GM18499 (cell line): ENCODE measurements around the gene AJAP1.
A peak's percentile ranks its signal among the peaks of the same experiment; 100 is the strongest.

ENCODE experiments used
- ATAC-seq: cut with Tn5 transposase; IDR thresholded peaks from one replicate; pipeline ENCODE4 v1.9.1; 2021; ENCODE audit warnings: moderate number of reproducible peaks; ENCODE audit not compliant: insufficient read depth, unreplicated experiment

The AJAP1 gene

DNA sequence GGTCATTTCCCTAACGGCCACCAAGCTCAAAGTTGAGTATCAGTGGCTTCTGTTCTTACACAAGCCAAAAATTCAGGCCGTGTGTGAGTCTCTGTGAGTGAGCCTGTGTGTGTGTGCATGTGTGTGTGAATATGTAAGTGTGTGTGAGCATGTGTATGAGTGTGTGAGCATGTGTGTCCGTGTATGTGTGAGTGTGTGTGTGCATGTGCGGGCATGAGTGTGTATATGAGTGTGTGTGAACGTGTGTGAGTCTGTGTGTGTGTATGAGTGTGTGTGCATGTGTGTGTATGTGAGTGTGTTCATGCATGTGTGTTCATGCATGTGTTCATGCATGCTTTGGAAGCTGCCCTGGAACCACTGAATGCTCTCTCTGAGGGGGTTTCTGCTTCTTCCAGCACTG lies 105.7 kb downstream of the AJAP1 start:
- ATAC-seq, result no peak

DNA sequence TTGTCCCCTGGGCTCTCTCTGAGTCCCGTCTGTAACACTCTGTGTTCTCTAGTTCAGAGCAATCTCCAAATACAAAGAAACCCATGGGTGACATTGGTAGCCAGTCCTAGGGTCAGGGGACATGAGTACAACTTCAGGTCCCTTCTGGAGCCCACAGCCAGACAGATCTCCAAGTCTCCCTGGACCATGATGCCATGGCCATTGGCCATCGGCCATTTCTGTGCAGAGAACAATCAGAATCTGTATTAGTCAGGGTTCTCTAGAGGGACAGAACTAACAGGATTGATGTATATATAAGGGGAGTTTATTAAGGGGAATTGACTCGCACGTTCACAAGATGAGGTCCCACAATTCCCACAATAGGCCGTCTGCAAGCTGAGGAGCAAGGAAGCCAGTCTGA lies 106.9 kb downstream of the AJAP1 start:
- ATAC-seq, result no peak

DNA sequence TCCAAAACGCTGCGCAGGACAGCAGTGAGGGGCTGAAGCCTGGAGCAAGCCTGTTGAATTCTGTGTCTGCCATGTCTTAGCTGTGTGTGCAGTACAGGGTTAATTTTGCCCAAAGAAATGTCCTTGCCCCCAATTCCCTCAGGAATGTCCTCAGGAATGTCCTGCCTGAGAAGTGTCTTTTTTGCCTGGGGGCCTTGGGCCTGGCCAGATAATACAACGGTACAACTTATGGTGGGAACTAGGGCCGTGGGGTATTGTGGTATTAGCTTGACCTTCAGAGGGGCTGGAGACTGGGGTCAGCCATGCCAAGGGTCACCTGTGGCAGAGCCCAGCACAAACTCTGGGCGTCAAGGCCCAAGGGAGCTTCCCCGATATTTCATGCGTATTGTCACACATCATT lies 107.7 kb downstream of the AJAP1 start:
- no peak for ATAC-seq

DNA sequence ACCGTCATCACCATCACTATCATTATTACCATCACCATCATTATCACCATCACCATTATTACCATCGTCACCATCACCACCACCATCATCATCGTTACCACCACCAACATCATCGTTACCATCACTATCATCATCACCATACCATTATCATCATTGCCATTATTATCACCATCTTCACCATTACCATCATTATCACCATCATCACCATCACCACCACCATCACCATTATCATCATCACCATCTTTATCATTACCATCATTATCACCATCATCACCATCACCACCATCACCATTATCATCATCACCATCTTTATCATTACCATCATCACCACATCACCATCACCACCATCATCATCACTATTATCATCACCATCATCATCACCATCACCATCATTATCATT lies 112.9 kb downstream of the AJAP1 start:
- ATAC-seq, result no peak

DNA sequence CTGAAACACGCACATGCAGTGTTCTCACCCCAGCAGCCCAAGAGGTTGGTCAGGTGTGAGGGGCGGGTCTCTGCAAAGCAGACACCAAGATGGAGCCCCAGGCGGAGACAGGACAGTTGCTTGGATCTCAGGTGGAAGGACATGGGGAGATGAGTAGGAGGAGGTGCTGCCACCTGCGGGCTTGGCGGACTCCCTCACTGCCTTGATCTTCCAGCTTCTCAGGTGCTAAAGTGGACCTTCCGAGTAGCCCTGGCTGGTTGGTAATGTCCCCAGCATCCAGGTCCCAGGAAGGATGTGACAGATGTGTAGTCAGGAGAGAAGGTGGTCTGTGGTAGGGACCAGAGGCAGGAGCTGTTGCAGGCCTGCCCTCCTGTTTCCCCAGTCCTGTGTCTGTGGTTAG lies 114.1 kb downstream of the AJAP1 start:
- no peak for ATAC-seq

DNA sequence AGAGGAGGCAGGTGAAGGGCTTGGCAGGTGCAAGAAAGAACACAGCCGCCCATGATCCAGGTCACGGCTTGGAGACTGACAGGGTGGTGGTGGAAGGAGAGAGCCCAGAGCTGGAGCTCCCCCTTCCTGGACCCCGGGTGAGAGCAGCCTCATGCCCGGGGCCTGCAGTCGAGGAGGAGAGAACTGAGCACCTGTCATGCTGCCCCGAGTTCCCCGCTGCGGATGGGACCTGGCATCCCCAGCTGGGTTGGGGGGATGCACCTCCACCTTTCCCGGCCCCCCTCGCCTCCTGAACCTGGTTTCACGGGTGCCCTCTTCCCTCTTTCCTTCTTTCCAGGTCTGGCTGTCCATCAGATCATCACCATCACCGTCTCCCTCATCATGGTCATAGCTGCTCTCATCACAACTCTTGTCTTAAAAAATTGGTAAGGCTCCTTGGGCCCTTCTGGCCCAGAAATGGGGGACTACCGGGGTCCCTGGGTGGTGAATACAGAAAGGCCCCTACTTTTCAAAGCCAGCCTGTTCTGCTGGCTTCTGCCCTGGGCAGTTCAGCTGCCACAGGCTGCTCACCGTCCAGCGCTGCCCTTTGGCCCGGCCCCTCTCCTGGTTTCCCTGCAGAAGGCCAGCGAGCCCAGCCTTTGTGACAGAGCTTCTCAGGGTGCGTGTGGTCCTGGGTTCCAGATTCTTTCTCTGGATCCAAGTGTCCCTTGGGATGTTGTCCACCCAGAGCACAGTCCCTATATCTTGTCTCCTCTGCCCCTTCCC lies 115.3 kb downstream of the AJAP1 start:
- no peak for ATAC-seq

DNA sequence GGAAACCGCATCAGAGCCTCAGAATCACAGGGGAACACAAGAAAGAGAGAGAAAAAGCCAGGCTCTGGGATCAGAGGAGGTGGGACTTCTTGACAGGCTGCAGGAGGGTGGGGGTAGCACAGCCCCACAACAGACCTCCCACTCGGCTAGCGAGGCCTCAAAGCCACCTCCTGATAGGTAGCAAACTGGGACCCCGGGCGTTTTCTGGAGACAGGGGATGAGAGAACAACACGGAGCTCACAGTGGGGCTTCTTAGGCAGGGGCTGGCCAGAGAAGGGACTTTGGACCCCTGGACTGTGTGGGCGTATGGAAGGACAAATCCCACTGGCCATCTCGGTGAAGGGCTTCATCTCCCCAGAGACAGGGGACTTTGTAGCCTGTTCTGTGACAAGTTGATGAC lies 116.3 kb downstream of the AJAP1 start:
- no peak for ATAC-seq

DNA sequence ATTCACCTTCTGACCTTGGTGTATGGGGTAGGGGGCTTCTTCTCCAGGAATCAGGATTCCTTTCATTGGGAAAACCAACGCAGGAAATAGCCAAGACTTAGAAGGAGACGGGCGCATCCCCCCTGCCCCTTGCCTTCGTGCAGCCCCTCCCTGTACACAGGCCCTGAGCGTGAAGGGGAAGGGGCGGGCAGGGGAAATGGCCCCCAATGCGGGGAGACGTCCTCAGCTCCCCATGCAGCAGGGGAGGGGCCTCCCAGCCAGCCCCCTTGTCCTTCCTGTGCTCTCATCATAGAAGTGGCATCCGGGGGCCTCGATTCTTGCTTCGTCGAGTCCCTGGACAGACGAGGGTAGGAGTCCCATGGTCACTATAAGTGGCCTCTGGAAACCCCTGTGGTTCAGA lies 116.9 kb downstream of the AJAP1 start:
- ATAC-seq, result no peak

DNA sequence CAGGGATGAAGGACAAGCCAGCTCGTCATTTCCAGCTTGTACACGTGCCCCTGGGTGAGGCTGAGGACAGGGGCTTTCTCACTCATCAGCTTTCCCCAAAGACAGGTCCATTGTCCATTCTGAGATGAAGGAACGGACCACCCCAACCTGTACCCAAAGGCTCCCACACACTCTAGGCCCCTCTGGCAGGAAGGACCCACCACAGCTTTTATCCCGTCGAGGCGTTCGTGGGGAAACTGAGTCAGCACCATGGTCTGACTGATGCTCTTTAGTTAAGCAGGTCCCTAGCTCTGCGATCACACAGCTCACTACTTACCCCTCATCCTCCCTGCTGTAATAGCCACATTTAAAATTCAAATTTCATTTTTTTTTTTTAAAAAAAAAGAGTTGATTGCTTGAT lies 117.3 kb downstream of the AJAP1 start:
- ATAC-seq, result no peak

DNA sequence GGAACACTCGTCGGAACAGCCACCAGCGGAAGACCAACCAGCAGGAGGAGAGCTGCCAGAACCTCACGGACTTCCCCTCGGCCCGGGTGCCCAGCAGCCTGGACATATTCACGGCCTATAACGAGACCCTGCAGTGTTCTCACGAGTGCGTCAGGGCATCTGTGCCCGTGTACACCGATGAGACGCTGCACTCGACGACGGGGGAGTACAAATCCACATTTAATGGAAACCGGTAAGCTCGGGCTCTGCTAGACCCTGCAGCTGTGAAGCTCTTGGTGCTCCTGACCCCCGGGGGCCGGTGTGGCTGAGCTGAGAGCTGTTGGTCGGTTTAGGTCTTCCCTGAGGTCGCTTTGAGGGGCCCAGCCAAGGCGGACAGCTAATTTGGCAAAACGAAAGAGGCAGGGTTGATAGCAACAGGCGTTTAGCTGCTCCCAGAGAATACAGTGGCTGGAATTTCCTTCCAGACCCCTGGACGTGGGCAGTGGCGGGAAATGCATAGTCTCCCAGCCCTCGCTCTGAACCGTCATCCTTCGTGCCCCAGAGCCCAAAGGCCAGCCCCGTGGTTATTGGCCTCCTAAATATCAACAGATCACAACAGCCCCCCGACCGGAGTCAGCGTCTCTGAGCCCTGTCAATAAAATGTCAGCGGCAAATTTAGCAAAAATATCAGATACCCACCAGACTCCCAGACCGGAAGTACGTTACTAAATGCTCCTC lies 118.0 kb downstream of the AJAP1 start:
- ATAC-seq, result no peak

DNA sequence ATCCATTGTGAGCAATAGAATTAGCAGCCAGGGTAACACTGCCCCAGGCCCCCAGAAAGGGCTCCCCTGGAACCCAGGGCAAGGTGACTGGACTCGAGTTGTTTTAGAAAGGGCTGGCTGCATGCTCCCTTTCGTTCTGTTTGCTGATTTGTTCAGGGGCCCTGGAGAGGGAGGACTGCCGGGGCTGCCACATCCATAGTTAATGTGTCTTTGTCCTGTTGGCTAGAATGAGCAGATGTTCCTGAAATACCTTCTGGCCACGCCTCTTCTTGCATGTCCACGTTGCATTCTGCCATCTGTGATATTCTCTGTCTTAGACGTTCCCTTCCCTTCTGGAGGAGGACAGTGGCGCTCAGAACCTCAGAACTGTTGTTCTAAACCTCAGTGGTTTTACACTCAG lies 118.8 kb downstream of the AJAP1 start:
- ATAC-seq, result no peak

DNA sequence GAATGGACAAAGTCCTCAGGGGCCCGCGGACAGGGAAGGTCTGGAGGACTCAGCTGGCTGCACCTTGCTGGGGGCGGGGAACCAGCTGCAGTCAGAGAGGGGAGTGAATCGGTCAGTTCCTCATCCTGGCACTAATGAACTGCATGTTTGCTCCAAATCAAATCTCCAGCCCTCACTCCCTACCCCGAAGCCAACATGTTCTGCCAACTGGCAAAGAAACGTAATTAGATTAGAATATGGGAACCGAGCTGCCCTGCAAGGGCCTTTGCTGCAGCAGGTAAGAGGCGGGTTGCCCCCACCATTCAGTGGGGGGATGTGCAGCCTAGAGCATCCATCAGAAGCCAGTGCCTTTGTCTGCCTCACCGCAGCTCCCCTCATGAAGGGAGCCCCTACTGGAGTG lies 121.1 kb downstream of the AJAP1 start:
- no peak for ATAC-seq

DNA sequence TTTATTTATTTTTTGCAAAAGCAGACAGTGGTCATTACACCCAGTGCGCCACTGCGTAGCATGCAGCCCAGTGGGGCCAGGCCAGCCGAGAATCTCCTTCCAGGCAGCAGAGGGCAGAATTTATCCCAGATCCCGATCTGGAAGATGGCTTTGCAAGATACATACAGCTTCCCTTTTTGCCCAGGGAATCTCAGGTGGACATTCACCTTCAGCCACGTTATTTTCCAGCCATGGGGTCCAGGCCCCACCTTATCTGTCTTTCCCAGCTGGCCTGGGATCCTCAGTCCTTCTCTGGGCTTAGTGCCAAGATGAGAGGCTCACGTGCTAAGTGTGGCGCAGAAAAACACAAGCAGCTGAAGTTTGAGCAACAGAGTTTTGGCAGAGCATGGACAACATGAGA lies 123.6 kb downstream of the AJAP1 start:
- no peak for ATAC-seq

DNA sequence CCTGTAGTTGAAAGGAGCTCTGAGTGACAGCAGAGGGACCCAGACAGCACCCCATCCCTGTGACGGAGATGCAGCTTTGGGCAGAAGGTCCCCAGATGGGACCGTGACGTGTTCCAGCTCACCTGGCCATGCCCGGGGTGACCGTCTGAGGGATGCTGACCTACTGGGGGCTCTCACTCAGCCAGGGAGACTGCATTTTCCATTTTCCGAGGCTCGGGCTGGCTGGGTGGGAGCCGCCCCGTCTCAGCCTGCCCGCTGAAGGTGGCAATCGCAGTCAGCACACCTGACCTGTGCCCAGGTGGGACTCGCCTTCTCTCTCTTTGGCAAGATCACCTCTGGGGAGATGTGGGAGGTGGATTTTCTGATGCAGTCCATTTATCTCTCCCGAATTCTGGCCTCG lies 127.2 kb downstream of the AJAP1 start:
- ATAC-seq, result no peak

DNA sequence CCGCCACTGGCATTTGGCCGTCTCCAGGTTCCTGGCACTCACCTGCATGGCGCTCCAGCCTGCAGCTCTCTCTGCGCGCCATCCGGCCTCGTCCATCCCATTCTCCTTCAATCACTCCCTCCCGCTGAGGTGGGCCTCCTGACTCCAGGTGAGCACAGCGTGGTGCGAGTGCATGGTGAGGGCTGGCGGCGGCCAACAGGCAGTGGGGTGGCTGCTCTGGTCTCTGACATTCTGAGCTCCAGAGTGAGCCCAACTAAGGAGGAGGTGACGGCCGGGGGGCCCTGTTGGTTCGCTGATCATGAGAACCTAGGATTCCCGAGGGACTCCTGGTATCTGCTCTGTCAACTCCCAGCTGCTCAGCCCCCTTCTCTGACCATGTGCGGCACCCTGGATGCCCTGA lies 130.4 kb downstream of the AJAP1 start:
- no peak for ATAC-seq

DNA sequence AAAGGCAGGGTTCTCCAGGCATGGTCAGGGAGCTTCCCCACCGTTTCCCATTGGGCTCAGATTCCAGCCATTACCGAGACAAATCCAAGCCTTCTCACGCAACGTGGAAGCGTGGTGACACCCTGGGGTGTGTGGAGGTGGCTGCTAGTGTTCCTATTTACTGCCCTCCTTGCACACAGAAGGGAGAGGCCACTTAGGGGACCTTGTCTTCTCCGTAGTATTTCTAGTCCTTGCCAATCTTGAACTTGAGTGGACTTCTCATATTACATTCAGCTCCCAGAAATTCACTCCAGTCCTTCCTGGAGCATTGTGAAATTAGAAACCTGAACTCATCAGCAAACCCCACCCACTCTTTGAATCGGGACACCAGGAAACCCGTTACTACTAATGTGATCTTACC lies 131.6 kb downstream of the AJAP1 start:
- ATAC-seq, result no peak

DNA sequence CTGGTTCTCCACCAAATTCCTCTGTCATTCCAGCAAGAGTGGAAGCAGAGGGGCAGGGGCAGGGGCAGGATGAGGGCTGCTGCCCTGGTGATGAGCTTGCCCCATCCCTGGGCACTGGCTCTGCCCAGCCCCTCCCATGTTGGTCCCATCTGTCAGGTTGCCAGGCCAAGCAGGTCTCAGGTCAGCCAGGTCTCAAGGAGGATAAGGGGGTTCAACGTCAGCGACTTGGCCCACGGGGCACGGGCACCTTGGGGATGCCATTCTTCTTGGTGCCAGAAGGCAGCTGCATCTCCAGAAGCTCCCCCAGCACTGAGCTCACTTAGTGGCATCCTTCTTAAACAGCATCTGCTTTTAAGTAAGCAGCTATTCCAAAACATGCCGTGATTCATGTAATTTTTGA lies 133.1 kb downstream of the AJAP1 start:
- ATAC-seq, result no peak

DNA sequence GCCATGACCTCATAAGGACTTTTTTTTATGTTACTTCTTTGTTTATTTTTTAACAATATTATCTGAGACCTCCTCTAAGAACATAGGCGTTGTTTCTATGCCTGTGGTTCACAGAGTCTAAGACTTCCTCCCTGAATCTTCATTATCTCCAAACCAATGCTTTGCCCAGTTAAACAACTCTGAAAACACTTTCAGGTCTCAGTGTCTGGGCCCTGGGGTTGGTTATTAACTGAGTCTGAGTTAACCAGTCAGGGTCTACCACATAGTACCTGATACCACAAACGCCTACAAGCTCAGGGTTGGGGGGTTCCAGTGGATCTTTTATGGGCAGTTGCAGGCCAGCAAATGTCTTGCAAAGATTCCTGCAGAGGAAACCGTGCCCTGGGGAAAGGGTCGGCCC lies 138.2 kb downstream of the AJAP1 start:
- ATAC-seq, result no peak

DNA sequence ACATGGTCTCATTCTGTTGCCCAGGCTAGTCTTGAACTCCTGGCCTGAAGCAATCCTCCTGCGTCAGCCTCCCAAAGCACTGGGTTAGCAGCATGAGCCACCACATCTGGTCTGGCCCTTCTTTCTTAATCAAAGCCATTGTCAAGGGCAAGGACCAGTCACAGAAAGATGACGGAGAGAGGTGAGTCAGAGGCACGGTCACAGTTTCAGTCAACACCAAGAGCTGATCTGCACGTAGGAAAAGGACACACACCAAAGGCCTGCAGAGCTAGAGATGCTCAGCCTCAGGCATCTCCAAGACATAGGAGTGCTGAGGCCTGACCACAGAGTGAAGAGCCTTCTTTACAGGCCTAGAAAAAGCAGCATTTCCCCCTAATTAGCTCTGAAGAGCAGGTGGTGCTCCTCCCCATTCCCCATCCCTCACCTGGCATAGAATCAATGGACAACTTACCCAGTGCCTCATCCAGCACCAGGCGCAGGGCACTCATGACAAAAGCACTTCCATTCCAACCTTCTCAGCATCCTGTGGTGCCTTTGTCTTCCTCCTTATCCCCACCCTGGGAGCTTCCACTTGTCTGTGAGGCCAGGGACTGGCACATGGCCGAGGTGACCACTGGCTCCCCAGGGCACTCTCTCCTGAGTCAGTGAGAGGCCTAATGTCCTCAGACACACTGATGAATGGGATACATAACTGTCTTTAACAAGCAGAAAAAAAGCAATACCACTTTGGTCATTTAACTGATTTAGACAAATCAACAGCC lies 139.8 kb downstream of the AJAP1 start:
- no peak for ATAC-seq

DNA sequence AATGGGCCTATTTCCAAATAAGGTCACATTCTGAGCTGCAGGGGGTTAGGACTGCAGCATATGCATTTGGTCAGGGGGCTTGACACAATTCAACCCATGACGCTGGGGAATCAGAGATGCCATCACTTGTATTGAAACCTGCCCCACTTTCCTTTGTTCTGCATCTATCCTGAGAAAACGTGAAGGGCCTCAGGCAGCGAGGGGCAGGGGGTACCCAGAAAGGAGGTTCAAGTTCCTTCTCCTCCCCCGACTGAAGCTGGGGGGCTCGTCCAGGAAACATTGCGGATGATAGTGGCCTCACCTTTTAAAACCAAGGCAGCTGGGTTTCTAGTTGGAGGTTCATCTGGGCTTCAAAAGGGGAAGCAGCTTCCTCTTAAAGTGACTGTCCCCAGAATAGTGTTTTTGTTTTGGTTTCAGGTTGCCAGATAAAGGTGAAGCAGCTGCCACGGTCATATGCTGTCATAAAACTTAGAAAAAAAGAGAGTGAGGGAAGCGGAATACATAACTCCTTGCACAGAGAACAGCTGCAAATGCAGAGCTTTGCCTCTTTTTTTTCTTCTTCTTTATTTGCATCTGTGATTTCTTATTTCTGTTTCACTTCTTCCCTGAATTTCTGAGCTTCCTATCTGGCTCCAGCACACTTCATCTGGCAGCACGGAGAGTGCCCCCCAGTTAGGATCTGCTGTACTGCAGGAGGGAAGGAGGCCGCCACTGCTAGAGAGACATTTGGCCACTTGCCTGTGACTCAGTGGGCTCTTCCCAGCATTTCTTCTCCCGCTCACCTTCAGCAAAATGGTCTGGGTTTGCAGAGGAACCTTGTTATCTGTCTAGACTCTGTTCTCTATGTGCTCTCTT lies 142.0 kb downstream of the AJAP1 start:
- peak; percentile 75 for ATAC-seq

DNA sequence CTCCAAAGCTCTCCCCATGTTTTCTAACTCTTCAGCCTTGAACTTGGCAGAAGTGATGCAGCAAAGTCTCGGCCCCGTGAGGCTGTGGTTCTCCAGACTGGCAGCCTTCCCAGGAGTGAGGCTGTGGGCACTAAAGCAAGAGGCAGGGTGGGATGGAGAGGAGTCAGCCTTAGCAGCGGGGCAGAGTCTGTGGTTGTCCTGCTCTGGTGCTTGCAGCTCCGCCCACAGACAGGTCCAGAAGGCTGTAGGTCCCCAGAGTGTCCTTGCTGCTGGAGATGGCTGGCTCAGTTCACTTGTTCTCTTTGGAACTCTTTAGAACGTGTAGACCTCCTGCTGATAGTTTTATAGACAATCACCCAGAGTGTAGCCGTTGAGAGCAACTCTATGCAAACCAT lies 142.6 kb downstream of the AJAP1 start:
- ATAC-seq, result no peak
